SU-DHL-6 (cell line): ENCODE data around the gene TMEM94.

ENCODE experiments used
- EZH2phosphoT487 ChIP-seq: fragments of 200-600 bp; sonication (generic), shearing (Covaris generic); conservative IDR thresholded peaks from 2 replicates; pipeline ENCODE4 v1.6.1; 2018; ENCODE audit warnings: mild to moderate bottlenecking, antibody characterized with exemption, low read length, moderate library complexity, mixed read lengths
- TF ChIP-seq, protein P1 (sequence below): fragments of 200-600 bp; sonication (generic); IDR thresholded peaks from one replicate; pipeline ENCODE4 v1.5.1; 2017; ENCODE audit warnings: antibody characterized with exemption, mild to moderate bottlenecking, low read length, moderate library complexity; ENCODE audit not compliant: insufficient read depth, poor library complexity, severe bottlenecking

DNA sequence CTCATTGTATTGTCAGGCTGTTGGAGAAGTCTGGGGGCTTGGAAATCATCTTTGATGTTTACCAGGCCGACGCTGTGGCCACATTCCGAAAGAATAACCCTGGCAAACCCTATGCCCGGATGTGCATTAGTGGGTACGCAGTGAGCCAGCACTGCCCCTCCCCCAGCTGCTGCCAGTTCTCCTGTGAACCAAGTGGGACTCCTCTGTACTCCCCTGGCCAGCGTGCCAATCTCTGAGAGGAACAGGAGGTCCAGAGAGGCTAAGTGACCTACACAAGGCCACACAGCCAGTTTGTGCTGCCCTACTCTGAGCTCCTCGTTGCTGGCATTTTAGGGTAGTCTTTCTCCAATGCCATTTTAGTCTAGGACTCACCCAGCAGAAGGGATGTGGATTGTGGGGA, 67.2 kb downstream of the TMEM94 start:
- TF ChIP-seq, protein P1, sequence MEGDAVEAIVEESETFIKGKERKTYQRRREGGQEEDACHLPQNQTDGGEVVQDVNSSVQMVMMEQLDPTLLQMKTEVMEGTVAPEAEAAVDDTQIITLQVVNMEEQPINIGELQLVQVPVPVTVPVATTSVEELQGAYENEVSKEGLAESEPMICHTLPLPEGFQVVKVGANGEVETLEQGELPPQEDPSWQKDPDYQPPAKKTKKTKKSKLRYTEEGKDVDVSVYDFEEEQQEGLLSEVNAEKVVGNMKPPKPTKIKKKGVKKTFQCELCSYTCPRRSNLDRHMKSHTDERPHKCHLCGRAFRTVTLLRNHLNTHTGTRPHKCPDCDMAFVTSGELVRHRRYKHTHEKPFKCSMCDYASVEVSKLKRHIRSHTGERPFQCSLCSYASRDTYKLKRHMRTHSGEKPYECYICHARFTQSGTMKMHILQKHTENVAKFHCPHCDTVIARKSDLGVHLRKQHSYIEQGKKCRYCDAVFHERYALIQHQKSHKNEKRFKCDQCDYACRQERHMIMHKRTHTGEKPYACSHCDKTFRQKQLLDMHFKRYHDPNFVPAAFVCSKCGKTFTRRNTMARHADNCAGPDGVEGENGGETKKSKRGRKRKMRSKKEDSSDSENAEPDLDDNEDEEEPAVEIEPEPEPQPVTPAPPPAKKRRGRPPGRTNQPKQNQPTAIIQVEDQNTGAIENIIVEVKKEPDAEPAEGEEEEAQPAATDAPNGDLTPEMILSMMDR, result no peak
- no peak for TF ChIP-seq EZH2phosphoT487
